PFSK-1 (cell line): ENCODE data around the gene KCNIP4.
A peak's percentile ranks its signal among the peaks of the same experiment; 100 is the strongest.

Experiments used
- FOXP2 ChIP-seq: optimal IDR thresholded peaks from 2 replicates; pipeline ENCODE3; 2011; ENCODE audit warnings: borderline replicate concordance, control low read depth, inconsistent platforms; ENCODE audit not compliant: insufficient read depth; ENCODE audit errors: extremely low read length, extremely low read depth
- POLR2AphosphoS5 ChIP-seq: IDR thresholded peaks from 2 replicates; pipeline ENCODE4 v1.6.1; 2012; ENCODE audit warnings: low read depth, mild to moderate bottlenecking, control low read depth, low read length, moderate library complexity
- REST ChIP-seq, 2 experiments: IDR thresholded peaks; 2 replicates each; pipeline versions ENCODE4 v1.6.1 to v1.8.0; 2011 to 2012; ENCODE audit warnings: low read depth in 2 of 2, low read length in 2 of 2, control low read depth in 1 of 2, inconsistent platforms in 1 of 2, mild to moderate bottlenecking in 1 of 2, moderate library complexity in 1 of 2; ENCODE audit not compliant: insufficient read depth in 1 of 2
- SIN3A ChIP-seq: IDR thresholded peaks from 2 replicates; pipeline ENCODE4 v1.6.1; 2012; ENCODE audit warnings: mild to moderate bottlenecking, low read length, moderate library complexity, borderline replicate concordance; ENCODE audit not compliant: insufficient read depth
- TAF1 ChIP-seq: IDR thresholded peaks from 2 replicates; pipeline ENCODE4 v1.6.1; 2012; ENCODE audit warnings: low read length, control low read depth, borderline replicate concordance; ENCODE audit not compliant: insufficient read depth

KCNIP4 gene

GRCh38 chr4:21490682-21491081 lies 457.9 kb downstream of the KCNIP4 start:
- TF ChIP-seq SIN3A (no peak), REST (IDR thresholded peaks at IDR 0.05; ENCODE audit: insufficient read depth in 1 of 2, low read depth in 2 of 2, low read length in 2 of 2) (no peak), TAF1 (no peak), POLR2AphosphoS5 (no peak), FOXP2 (no peak)

- TF ChIP-seq TAF1 (no peak), POLR2AphosphoS5 (no peak), FOXP2 (no peak), SIN3A (no peak), REST (IDR thresholded peaks at IDR 0.05; ENCODE audit: insufficient read depth in 1 of 2, low read depth in 2 of 2, low read length in 2 of 2) (peak; percentile 65 to 94; a peak in 3 of 4 replicates)
Measured at GRCh38 chr4:21476757-21477156, 471.8 kb downstream of the KCNIP4 start.

- TF ChIP-seq REST (IDR thresholded peaks at IDR 0.05; ENCODE audit: insufficient read depth in 1 of 2, low read depth in 2 of 2, low read length in 2 of 2) (no peak), TAF1 (no peak), FOXP2 (no peak), POLR2AphosphoS5 (no peak), SIN3A (no peak)
Measured at GRCh38 chr4:21474195-21474594, 474.4 kb downstream of the KCNIP4 start.

GRCh38 chr4:21470535-21470934 lies 478.0 kb downstream of the KCNIP4 start:
- TF ChIP-seq SIN3A, result no peak
- no peak for TF ChIP-seq POLR2AphosphoS5
- TF ChIP-seq FOXP2, result no peak
- TF ChIP-seq REST (IDR thresholded peaks at IDR 0.05; ENCODE audit: insufficient read depth in 1 of 2, low read depth in 2 of 2, low read length in 2 of 2), result no peak
- TF ChIP-seq TAF1, result no peak

GRCh38 chr4:21469438-21470300 lies 478.9 kb downstream of the KCNIP4 start:
- TF ChIP-seq REST (IDR thresholded peaks at IDR 0.05; ENCODE audit: insufficient read depth in 1 of 2, low read depth in 2 of 2, low read length in 2 of 2) (no peak), TAF1 (no peak)
